ENCODE measurements around the gene NCKAP1.

DNA sequence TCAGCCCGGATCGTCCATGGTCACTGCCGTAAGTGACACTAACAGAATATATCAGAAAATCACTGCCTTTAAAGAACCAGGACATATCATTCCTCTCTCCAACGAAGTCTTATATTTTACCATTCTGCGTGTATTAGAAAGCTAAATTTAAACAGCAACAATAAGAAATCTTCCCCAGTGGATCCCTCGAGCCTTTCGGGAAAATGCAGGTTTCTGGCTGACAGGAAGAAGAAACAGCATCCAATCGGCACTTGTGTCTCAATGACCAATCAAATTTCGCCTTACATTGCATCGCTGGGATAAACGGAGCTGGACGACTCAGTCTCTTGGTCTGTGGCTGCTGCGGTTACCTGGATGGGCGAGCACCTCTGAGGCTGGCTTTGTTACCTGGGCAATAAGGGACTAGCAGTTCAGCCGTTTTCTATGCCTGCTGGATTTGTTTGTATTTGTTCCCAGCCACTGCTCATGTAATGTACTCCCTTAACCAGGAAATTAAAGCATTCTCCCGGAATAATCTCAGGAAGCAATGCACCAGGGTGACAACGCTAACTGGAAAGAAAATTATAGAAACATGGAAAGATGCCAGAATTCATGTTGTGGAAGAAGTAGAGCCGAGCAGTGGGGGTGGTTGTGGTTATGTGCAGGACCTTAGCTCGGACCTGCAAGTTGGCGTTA, 40.3 kb upstream of the NCKAP1 start, which contains the start of gene DUSP19:
- TF ChIP-seq FOS (IDR thresholded peaks at IDR 0.05; ENCODE audit: low read depth, low read length) (no peak), NFE2L2 (IDR thresholded peaks at IDR 0.05; ENCODE audit: low read depth, low read length) (no peak), POLR2A (IDR thresholded peaks at IDR 0.05; ENCODE audit: low read depth, low read length) (peak; percentile 46; the same call in 1 of the 2 replicates), MXI1 (IDR thresholded peaks at IDR 0.05; ENCODE audit: borderline replicate concordance, low read depth, low read length) (no peak), RAD21 (IDR thresholded peaks at IDR 0.05; ENCODE audit: low read length) (no peak)
- TF ChIP-seq, protein P1, sequence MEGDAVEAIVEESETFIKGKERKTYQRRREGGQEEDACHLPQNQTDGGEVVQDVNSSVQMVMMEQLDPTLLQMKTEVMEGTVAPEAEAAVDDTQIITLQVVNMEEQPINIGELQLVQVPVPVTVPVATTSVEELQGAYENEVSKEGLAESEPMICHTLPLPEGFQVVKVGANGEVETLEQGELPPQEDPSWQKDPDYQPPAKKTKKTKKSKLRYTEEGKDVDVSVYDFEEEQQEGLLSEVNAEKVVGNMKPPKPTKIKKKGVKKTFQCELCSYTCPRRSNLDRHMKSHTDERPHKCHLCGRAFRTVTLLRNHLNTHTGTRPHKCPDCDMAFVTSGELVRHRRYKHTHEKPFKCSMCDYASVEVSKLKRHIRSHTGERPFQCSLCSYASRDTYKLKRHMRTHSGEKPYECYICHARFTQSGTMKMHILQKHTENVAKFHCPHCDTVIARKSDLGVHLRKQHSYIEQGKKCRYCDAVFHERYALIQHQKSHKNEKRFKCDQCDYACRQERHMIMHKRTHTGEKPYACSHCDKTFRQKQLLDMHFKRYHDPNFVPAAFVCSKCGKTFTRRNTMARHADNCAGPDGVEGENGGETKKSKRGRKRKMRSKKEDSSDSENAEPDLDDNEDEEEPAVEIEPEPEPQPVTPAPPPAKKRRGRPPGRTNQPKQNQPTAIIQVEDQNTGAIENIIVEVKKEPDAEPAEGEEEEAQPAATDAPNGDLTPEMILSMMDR (conservative IDR thresholded peaks at IDR 0.05; ENCODE audit: low read depth, low read length), result no peak
- TF ChIP-seq, protein P2, sequence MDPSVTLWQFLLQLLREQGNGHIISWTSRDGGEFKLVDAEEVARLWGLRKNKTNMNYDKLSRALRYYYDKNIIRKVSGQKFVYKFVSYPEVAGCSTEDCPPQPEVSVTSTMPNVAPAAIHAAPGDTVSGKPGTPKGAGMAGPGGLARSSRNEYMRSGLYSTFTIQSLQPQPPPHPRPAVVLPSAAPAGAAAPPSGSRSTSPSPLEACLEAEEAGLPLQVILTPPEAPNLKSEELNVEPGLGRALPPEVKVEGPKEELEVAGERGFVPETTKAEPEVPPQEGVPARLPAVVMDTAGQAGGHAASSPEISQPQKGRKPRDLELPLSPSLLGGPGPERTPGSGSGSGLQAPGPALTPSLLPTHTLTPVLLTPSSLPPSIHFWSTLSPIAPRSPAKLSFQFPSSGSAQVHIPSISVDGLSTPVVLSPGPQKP (IDR thresholded peaks at IDR 0.05; ENCODE audit: borderline replicate concordance, low read depth, low read length), result no peak
